CD4-positive, alpha-beta T cell treated with Interleukin-15 for 4 hours (primary cell): ENCODE measurements around the gene GPA33.

Source experiments
- DNase-seq: peaks from one replicate; pipeline ENCODE4 v3.0.0-alpha.2; 2020; ENCODE audit warnings: low spot score

Gene GPA33, protein sequence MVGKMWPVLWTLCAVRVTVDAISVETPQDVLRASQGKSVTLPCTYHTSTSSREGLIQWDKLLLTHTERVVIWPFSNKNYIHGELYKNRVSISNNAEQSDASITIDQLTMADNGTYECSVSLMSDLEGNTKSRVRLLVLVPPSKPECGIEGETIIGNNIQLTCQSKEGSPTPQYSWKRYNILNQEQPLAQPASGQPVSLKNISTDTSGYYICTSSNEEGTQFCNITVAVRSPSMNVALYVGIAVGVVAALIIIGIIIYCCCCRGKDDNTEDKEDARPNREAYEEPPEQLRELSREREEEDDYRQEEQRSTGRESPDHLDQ

DNA sequence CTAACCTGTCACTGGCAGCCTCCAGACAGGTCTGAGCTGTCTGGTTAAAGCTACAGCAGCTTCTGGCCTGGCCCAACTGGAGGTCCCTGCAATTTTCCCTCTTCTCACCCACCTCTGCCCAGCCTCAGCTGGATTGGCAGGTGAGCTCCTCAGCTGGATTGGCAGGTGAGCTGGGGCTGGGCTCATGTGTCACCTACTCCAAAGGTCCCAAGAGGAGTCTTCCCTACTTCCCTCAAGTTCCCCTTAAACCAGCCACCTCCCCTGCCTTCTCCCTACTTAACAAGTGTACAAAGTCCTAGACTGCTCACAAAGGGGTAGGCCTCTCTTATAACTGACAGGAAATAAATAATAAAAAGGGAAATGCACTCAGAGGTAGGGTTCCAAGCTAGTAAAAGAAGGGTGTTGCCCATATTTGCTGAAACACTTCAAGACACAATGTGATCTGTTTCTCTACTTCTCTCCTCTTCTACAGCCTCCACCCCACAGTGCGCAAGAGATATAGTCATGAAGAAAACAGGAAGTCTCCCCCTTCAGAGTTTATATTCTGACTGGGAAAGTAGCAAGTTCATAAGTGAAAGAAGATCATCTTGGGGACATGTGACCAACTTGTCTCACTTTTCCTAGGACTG is at the start of gene GPA33:
GPA33 (minus strand) TSS at position 64 of the 629 bp plus-strand sequence. CDS start 90 bp downstream, outside the sequence.
- peak; percentile 45 for DNase-seq

DNA sequence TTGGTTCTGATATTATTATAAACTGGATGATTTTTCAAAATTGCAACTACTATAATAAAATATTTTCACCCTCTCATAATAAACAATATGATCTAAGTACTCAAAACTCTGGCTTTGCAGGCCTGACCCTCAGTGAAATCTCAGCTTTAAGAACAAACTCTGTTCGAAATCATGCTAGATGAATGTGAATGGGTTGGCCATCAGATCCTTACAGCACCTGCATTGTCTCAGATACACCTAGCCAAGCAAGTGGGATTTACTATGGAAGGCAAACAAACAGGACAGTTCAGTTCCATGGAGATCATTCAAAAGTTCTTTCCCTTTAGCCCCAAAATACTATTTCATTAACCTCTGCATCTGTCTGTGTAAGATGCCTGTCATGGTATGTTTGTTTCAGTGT is 48.5 kb upstream of the GPA33 start:
- no peak for DNase-seq

DNA sequence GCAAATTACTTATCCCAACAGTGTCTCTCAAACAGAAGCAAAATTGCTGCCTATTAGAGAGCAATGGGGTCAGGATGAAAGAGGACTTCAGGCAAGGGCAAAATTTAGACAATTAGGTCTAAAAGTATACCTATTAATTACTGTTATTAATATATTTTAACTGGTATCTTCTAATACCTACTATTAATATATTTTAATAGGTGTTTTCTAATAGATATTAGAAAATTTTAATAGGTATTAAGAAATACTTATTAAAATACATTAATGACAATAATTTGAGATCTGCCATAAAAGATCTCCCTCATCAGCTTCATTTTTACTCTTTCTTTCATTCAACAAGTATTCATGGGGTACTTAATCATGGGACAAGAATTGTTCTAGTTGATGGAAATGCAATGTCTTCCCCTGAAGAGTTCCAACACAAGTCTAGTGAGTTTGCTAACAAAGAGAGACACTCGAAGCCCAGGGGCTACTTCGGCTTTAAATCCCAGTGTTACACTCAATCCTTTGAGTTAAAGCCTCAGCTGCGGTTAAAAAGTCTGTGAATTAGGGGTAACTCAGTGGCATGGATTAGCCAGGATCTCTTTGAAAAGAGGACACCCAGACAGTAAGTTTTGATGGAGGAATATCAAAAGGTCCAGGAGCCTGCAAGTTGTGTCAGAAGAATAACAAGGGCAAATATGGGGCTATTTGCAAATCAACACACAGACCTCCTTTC is 47.8 kb upstream of the GPA33 start:
- DNase-seq = no peak

DNA sequence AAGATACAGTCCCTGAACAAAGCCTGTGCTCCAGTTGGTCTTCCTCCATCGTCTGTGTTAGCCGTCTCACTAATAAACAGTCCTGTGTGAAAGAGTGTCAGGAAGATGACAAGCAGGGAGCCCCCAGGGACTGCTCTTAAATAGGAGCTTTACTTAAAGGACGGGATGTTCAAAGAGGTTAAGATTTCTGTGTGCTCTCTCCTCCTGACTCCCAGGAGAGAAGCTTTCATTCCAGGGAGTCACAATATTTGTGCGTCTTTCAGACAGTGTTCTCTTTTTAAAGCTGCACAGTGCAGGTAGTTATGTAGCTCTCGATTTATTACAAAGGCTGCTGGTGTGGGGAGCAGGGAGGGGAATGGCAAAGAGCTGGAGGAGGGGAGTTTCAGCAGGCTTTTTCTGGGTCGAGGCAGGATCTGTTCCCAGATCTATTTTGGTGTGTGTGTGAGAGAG is 47.2 kb upstream of the GPA33 start:
- DNase-seq = no peak

DNA sequence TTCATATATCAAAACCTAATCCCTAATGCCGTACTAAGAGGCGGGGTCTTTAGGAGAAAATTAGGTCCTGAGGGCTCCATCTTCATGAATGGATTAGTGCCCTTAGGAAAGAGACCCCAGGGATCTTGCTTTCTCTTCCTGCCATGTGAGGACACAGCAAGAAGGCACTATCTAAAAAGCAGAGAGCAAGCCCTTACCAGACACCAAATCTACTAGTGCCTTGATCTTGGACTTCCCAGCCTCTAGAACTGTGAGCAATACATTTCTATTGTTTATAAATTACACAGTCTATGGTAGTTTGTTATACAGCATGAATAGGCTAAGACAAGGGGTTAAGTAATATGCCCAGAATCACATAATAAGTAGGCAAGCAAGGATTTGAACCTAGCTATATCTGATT is 46.6 kb upstream of the GPA33 start:
- no peak for DNase-seq

DNA sequence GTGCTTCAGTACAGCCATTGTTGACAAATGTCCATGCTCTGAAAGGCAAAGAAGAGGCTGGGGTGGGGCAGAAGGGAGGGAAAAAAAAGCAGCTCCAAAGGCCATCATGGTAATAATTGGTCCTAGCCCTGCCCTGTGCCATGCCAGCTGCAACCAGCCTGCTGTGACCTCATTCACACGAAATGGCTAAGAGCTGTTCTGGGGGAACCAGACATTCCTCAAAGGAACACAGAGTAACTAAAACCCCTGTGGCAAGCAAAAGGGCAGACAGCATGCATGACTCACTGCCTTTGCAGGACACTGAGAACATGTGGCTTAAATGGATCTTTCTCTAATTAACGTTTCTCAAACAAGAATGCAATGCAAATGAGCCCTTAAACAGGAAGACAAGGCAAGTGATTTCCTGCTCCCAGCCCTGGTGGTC is 46.0 kb upstream of the GPA33 start:
- DNase-seq = no peak

DNA sequence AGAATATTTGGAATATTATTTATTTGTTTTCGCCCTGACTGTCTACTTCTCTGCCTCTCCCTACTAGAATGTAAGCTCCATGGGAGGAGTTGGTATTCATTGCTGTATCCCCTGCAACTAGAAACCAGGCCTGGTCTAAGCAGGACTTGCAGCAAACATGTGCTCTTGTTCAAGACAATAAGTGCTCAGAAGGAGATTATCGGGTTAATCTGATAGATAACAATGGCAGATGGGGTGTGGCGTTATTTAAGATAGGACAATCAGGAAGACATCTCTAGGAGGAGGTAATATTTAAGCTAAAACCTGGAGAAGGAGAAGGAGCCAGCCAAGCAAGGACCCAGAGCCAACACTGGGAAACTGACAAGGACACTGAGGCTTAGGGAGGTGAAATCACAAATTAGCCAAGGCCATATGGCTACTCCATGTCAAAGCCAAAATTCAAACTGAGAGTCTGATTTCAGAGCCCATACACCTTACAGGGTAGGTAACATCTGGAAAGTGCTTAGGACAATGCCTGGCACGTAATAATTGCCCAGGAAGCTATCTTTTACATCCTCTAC is 45.2 kb upstream of the GPA33 start:
- DNase-seq = no peak

DNA sequence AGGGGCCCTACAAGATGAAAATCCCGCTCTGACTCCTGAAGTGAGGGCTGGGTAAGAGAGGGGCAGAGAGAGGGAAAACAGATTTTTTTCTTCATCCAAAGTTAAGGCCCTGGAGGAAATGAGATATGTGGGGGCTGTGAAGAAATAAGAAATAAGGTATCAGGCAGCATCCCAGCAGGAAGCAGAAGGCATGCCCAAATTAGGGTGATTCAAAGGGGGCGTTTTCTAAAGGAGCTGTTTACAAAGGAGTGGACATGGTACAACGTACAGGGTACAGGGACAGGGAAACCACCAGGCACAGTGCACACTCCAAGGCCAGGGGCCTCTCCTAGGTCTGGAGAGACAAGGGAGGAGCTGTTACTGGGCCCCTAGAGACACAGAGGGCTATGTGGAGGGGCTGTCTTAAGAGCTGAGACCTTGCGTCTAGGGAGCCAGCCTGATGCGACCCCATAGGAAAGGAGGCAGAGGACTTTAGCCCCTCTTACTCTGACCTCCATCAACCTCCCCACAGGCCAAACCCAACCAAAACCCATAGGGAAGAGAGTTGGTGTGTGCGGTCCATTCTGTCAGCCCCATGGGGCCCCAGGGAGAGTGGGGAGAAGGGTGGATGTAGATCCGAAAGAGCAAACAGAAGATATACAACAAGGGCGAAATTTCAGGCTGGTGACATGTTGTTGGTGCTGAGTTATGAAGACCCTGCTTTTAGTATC is 42.3 kb upstream of the GPA33 start:
- no peak for DNase-seq

DNA sequence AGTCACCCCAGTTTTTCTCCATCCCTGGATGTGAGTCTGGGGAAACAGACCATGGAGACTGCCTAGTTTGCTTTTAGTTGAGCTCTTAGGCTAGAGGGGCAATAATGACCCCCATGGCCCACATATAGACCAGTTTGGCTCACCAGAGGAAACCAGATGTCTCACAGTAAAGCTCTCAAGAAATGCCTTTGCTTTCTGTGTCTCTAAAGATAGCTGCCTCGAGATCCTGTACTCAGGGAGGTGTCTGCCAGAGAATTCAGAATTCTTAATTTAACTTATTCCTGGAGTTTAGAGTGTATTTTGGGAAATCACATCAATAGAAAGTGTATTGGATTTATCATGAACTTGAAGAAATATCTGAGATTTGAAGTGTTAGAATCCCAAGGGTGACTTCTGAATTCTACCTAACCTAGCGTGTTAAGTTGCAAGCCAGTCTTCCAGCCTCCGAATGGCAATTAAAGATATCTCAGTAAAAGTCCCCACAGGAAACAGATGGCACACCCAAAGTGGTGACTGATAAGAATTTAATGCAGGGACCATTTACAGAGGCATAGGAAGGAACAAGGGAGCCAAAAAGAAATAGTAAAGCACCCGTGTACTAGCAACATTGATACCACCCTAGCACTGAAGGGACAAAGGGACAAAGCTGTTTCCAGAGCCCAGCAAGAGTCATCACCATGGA is 40.8 kb upstream of the GPA33 start:
- no peak for DNase-seq

DNA sequence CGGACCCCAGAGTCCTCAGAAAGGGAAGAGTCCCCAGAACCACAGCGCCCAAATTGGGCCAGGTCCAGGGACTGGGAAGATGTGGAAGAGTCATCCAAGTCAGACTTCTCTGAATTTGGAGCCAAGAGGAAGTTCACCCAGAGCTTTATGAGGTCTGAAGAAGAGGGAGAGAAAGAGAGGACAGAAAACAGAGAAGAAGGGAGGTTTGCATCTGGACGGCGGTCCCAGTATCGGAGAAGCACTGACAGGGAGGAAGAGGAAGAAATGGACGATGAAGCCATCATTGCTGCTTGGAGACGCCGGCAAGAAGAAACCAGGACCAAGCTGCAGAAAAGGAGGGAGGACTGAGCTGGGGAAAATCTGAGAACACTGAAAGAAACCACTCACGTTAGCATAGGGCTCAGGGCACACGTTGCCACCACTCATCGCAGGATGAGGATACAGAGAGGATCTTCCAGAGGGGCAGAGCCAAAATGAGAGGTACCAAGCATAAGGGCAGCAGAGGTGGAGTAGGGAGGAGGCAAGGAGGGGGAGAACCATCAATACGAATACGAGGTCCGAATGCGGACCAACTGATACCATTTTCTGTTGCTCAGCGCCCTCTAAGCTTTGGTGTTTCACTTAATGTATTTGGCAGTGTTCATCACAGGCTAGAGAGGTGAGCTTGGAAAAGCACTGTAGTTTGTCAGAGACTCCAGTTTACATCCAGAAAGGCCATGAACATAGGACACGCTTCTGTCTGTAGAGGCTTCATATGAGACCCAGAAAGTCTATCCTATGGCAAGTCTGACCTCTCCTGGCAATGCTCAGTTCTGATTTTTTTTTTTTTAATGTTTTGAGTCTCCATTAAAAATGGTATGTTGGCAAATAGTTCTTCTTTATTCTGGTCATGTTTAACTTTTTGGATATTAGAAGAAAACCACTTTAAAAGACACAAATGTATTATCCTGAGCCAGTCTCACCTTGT is 38.4 kb upstream of the GPA33 start:
- no peak for DNase-seq

DNA sequence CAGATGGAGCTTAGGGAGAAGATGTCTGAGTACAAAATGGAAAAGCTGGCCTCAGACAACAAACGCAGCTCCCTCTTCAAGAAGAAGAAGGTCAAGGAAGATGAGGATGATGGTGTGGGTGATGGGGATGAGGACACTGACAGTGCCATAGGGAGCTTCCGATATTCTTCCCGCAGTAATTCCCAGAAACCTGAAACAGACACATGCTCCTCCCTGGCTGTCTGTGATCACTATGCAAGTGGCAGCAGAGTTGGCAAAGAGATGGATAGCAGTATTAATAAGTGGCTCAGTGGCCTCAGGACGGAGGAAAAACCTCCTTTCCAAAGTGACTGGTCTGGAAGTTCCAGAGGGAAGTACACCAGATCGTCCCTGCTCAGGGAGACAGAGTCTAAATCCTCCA is 37.5 kb upstream of the GPA33 start:
- no peak for DNase-seq

DNA sequence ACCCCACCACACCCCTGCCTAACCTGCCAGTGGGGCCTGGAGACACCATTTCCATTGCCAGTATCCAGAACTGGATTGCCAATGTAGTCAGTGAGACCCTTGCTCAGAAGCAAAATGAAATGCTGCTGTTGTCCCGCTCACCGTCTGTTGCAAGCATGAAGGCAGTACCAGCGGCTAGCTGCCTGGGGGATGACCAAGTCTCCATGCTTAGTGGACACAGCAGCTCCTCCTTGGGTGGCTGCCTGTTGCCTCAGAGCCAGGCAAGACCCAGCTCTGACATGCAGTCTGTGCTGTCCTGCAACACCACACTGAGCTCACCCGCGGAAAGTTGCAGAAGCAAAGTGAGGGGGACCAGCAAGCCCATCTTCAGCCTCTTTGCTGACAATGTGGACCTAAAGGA is 37.1 kb upstream of the GPA33 start:
- no peak for DNase-seq

DNA sequence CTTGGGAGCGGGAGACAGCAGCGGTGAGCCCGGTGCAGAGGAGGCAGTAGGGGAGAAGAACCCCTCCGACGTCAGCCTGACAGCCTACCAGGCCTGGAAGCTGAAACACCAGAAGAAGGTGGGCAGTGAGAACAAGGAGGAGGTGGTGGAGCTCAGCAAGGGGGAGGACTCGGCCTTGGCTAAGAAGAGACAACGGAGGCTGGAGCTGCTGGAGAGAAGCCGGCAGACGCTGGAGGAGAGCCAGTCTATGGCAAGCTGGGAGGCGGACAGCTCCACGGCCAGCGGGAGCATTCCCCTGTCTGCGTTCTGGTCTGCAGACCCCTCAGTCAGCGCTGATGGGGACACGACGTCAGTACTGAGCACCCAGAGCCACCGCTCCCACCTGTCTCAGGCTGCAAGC is 36.6 kb upstream of the GPA33 start:
- DNase-seq = no peak

DNA sequence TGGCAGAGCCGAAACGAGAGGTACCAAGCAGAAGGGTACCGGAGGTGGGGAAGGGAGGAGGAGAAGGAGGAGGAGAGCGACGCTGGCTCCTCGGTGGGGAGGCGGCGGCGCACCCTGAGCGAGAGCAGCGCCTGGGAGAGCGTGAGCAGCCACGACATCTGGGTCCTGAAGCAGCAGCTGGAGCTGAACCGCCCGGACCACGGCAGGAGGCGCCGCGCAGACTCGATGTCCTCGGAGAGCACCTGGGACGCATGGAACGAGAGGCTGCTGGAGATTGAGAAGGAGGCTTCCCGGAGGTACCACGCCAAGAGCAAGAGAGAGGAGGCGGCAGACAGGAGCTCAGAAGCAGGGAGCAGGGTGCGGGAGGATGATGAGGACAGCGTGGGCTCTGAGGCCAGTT is 36.1 kb upstream of the GPA33 start:
- no peak for DNase-seq

DNA sequence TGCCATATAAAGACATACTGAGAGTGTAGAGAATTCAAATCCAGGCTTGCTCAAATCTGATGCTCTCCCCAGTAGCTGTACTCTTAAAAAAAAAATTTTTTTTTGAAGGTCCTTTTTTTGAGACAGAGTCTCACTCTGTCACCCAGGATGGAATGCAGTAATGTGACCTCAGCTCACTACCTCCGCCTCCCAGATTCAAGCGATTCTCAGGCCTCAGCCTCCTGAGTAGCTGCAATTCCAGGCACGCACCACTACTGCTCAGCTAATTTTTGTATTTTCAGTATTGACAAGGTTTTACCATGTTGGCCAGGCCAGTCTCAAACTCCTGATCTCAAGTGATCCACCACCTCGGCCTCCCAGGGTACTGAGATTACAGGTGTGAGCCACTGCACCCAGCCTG is 32.4 kb upstream of the GPA33 start:
- DNase-seq = no peak

DNA sequence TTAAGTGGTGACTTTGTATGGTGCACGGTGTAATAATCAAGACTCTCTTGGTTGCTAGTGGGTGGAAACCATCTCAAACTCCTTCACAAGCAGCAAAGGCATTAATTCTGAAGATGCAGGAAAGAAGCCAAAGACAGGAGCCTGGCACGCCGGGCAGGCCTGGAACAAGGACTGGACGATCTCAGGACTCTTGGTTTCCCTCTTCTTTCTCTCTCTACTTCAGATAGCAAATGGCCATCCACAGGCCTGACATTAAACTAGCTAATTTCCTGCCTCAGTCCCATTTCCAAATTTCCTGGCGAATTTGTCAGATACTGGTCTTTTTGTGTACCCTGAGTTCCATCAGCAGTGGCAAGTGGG is 31.9 kb upstream of the GPA33 start:
- no peak for DNase-seq

DNA sequence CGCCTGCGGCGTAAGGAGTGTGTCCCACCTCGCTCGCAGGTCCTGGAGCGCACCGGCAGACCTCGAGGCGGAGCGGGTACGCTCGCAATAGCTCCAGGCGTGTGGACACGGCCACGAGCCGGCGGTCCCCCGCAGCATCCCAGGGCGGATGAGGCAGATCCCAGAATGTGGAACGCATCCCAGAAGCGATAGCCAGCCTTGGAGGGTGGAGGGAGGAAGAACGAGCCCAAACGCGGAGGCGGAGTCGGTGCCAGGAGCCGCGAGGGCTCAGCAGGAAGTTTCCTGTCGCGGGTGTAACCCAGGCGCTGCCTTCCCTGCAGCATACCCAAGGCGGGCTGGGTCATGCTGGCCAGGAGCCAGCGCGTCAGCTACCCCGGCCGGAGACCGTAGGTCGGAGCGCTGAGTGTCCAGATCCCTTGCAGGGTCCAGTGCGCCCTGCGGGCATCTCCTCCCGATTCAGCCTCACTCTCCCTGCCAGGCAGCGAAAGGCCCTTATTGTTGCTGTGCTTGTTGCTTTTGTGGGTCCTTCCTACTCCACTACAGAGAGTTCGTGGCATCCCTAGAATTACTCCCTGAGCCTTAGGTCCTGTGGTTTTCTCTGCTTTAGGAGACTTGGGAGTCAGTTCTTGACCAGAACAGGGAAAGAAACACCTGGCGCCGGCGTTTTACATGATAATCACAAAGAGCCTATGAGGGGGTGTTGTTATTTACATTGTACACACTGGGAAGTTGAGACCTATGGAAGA is 31.4 kb upstream of the GPA33 start:
- peak; percentile 5 for DNase-seq

DNA sequence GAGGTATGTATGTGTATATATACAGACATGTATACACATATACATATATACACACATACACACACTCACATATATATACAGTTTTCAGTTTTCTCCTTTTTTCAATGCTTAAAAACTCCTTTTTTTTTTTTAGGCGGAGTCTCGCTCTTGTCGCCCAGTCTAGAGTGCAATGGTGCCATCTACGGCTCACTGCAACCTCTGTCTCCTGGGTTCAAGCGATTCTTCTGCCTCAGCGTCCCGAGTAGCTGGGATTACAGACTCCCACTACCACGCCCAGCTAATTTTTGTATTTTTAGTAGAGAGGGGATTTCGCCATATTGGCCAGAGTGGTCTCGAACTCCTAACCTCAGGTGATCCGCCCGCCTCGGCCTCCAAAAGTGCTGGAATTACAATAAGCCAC is 30.7 kb upstream of the GPA33 start:
- DNase-seq = no peak

DNA sequence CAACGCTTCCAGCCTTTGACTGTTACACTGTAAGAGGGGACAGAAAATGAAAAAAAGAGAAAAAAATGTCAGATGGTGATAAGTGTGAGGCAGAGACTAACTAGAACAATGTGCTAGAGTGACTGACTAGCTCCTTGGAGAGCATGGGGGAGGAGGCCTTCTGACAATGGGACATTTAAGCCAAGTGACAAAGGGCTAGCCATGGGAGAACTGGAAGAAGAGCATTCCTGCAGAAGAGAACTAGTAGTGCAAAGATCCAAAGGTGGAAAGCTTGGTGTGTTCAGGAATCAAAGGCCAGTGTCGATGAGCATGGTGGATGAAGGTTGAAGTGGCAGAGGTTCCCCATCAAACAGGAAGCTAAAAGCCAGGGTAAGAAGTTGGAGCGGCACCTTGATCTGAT is 29.5 kb upstream of the GPA33 start:
- DNase-seq = no peak

DNA sequence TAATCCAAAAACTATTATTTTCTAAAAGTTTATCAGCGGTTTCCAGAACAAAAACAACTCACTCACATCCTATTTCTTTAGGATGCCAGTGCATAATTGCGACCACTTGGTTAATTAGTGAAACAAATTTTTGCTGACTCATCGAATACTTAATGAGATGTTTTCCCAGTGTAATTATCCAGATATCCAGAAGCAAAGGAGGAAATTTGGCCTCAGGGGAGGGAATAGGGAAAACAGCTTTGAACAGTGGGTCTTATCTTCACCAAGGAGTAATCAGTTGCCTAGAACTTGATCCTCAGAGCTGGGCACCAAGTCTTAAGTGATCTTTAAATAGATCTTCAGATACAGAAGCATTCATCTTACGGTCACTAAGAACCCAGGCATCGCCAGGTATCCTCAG is 28.0 kb upstream of the GPA33 start:
- no peak for DNase-seq
